NCI-H748 treated with DMSO at 0.1 percent for 48 hours (cell line): Measurements from ENCODE around the gene RTN4RL1.

Experiments used
- DNase-seq: peaks from one replicate; lab custom pipeline; 2025; lab: John Stamatoyannopoulos, UW

The RTN4RL1 gene

DNA sequence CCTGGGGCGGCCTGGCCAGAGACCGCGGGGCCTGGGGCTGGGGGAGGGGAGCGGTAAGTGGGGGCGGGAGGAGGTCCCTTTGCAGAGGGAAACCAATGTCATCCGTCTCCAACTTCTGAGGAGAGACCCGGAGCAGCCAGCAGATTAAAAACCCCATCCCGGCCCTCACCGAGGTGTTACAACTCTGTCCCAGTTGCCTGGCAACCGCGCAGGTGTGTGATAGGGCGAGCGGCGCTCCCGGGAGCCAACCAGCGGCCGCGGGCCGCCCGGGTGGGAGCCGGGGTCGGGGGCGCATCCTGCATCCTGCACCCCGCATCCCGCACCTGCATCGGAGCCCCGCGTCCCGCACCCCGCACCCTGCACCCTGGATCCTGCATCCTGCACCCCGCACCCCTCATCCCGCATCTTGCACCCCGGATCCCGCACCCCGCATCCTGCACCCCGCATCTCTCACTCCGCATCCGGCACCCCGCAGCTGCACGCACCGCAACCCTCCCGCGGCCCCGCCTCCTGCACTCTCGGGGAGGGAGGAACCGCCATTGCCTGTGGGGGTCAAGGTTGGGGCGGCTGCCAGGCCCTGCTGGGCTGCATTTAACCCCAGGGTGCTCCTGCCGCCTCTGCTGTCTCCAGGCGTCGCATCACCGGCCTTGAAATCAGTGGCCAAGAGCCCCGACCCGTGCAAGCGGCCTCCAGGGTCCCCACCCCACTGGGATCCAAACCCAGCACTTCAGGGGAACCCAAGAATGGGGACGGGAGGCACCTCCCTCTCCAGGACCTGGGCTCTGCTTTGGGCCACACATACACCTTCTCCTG lies 47.3 kb downstream of the RTN4RL1 start:
- DNase-seq = peak; percentile 28

DNA sequence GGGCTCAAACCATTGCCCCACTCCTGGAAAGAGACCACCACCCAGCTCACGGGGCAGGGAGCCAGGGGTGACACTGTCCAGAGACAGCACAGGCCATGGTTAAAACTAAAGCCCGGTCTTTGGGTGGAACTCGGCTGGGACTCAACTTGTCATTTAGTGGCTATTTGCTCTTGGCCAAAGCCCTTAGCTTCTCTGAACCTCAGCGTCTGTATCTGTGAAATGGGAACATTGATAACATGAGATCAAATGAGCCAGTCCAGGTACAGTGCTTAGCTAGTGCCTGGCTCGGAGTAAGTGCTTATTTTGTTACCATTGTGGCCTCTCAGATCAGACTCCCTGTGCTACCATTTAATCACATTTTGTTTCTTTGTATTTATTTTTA lies 48.5 kb downstream of the RTN4RL1 start:
- DNase-seq = no peak

DNA sequence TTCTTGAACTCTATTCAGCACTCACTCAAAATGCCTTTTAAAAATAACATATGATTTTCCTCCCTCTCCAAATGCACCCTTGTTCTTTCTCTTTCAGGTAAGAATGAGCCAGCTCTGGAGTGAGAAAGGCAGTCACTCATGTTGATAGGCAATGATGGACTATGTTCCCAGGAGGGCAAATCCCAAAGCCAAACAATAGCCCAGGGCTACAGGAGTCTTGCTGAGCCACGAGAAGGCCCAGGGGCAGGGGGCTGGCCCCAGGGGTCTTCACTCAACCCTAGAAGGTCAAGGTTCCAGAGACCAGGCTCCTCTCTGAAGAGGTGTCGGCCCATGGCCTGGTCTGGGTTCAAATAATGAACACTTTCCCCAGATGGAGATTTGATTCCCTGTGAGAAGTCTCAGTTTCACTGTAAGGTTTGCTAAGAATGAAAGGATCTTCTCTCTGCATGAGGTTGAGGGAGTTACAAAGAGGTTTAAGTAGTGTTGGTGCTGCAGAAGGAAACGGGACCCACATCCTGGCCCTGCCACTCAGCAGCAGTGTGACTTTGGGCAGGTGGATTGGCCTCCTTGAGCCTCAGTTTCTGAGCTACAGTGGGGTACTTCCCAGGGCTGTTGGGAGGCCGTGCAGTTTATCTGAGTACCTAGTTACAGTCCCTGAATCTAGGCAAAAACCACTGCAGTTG lies 49.0 kb downstream of the RTN4RL1 start:
- no peak for DNase-seq

DNA sequence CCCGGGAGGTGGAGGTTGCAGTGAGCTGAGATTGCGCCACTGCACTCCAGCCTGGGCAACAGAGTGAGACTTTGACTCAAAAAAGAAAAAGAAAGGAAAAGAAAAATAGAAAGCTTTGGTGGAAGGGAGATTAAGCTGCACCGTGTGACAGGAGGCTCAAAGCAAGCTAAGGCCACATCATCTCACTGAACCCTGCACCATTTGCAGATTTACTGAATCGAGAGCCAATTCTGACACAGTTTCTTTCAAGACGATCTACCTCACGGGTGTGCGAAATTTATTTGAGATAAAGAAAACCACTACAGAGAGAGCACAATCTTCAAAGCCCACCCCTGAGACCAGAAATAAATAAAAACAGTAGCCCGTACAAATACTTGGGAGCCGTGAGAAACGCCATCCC lies 49.6 kb downstream of the RTN4RL1 start:
- no peak for DNase-seq

DNA sequence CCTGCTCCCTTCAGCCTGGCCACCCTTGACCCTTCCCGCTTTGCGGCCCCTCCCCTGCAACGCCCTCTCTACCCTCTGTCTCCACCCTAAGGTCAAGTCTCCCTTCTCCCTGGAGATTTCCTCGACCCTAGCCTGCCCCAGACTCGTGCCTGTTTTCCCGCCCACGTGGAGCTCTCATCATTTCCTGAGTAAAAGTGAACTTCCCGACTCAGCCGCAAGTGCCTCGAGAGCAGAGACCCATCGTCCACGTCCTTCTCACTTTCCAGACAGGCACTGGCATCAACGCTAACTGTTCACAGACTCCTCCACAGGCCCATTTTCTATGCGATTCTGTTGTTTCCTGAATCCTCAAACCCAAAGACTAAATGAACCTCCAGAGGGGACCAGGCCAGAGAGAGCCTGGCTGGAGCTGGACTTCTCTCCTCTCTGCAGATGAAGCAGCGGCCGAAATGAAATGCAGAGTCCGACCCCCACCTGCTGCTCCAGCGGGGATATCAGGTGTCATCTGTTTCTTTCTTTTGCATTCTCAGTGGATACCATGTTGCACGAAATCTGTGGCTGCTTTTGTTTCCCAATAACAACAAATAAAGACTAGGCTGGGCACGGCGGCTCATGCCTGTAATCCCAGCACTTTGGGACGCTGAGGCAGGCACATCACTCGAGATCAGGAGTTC lies 52.5 kb downstream of the RTN4RL1 start:
- DNase-seq = no peak

DNA sequence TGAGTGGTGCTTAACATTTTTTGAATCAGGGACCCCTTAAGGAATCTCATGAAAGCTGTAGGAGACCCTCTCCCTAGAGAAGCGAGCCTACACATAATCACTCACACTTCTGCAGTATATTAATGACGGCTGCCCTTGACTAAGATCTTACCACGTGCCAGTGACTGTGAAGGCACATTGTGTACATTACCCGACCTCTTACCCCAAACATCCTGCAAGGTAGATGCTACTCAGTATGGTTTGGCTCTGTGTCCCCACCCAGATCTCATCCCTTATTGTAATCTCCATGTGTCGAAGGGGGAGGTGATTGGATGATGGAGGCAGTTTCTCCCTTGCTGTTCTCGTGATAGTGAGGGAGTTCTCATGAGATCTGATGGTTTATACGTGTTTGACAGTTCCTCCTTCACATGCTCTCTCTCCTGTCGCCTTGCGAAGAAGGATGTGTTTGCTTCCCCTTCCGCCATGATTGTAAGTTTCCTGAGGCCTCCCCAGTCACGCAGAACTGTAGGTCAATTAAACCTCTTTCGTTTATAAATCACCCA lies 54.2 kb downstream of the RTN4RL1 start:
- no peak for DNase-seq

DNA sequence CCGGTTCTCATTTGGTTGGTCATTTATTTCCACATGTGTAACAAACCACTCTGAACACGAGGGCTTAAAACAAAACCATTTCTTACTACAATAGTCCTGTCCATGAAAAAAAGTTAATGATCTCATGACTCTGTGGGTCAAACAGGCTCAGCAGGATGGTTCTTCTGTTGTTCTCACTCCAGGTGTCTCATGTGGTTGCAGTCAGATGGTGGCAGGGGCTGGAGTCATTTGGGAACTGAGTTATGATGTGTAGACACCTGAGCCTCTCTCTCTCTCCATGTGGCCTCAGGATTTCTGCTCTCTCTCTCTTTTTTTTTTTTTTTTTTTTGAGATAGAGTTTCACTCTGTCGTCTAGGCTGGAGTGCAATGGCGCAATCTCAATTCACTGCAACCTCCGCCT lies 55.4 kb downstream of the RTN4RL1 start:
- DNase-seq = no peak

DNA sequence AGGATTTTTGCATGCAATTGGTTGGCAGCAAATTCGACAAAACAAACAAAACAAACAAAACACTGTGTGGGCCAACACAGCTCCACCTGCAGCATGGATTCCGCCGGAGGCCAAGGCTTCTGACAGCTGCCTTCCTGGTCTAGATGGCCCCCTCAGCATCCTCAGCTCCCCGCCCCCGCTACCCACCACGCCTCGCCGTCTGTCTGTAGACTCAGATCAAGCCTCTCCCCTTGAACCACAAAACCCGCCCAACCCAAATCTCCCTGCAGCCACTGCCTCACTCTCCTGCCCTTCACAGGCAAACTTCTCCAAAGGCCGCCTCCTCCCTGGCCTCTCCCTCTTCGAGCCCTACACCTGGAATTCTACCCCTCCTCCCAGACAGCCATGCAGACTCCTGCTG lies 57.9 kb downstream of the RTN4RL1 start:
- DNase-seq = no peak

DNA sequence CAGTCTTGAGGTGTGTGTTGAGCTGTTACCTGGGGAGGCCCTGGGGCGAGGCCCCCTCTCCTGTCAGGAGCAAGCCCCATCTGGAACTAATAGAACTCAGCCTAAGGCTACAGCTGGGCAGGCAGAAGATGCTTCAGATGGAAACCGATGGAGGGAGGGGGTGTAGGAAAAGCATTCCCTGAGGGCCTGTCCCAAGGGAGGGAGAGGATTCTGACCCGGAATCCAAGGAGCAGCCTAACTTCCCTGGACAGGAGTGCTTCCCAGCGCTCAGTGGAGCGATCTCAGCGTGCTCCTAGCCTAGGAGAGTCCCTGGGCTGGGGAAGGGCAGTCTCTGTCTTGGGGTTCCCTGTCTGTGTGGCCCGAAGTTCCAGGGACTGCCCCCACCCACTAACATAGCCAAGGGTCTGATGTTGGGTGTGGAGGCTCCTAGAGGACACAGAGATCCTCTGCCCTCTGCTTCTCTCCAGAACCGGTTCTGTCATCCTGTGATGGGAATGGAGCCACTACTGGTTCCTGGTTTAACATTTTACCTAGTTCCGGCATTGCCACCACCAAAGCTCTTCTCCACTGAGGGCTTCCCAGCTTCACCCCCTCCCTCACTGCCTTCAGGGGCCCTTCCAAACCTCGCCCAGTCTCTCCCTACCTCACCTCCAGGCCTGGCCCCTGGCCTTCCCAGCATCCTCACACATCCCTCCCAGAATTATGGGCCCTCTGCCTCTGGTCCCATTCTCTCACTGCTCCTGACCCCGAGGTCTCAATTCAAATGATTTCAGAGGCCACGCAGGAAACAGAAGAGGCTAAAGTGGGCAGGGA lies 58.7 kb downstream of the RTN4RL1 start:
- DNase-seq = no peak

DNA sequence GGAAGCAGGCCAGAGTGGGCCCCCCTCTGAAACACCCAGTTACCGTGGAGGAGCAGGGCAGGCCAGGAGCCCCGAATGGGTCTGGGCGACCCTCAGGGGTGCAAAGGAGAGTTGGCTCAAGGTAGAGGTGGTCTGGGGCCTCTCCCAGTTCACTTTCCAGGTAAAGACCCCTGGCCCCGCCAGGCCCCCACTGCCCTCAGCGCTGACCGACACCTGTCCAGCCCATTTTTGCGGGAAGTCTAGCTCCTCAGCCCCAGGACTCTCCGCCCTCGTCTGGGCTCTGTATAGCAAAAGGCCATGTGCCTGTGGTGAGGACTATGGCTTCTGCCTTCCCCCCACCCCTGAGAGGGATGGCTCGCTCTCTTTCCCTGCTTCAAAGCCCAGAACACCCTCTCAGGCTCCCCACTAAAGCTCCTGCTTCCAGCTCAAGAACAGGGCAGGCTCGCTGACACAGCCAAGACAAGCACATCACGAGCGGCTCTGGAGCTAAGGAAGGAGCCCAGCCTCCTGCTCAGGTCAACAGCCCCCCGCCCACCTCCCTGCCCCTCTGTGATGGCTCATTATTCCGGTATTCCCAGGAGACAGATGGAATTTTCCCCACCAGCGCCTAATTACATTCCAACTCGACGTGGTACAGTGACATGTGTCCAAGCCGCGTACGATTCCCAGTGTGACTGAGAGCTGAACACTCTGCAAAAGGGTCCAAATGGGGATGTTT lies 59.4 kb downstream of the RTN4RL1 start:
- DNase-seq = no peak

DNA sequence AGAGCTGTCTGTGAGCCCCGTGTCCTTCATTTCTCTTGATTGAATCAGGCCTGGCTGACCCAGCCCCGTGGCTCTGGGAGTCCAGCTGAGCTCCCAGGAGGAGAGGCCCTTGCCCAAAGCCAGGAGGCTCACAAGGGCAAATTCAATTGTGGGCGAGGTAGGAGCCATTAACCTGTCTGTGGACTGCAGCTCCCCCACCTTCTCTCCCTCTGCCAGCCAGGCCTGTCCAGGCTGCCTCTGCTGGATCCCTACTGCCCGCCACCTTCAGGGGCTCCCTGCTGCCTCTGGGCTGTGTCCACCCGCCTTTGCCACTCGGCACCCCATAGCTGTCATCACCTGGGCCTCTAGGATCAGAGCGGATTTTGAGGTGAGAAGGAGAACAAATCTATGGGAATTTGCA lies 61.9 kb downstream of the RTN4RL1 start:
- no peak for DNase-seq

DNA sequence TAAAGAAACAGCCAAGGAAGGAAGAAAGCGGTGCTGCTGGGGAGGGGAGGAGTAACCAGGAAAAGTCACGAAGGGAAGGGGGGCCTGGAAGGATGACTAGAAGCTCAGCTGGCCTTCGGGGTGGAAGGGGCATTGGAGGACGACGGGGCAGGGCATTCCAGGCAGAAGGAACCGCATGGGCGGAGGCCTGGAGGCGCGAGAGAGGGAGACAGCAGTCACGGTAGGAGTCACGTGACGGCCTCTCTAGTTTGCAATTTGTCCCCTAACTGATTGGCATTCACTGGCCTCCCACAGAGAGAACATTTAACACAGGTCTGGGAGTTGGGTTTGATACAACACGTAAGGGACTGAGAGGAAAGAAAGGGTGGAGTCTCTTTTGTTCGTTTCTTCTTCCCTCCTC lies 63.9 kb downstream of the RTN4RL1 start:
- DNase-seq = no peak

DNA sequence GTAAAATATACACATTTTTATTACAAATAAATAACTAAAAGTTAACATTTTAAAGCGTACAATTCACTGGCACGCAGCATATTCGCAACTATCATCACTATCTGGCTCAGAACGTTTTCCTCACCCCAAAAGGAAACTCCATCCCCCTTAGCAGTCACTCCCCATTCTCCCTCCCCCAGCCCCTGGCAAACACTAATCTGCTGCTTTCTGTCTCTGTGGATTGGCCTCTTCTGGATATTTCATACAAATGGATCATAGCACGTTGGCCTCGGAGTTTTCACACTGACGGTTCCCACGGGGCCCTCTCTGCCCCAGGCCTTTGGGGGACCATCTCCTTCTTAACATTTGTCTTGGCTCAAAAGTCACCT lies 64.6 kb downstream of the RTN4RL1 start:
- no peak for DNase-seq

DNA sequence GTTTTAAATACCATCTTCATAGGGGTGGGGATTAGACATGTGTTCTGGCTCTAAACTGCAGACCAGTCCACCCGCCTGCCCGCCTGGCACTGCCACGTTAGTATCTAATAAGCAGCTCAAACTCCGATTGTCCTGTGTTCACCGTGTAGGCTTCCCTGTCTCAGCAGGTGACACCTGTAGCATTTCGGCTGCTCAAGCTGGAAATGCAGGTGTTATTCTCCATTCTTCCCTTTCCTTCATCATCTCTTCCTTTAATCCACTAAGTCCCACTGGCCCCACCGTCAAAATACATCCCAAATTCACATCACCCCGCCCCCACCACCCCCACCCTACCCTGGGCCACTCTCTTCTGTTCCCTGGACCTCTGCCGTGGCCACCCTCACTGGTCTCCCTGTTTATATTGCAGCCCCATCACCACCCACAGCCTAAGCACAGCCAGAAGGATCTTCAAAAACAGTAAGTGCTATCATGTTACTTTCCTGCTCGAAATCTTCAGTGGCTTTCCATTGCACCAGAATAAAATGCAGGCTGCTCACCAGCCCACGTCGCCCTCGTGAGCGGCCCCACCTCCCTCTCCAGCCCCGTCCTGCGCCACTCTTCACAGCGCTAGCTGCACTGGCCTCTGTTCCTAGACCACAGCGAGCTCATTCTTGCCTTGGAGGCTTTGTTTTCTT lies 65.1 kb downstream of the RTN4RL1 start:
- DNase-seq = no peak

DNA sequence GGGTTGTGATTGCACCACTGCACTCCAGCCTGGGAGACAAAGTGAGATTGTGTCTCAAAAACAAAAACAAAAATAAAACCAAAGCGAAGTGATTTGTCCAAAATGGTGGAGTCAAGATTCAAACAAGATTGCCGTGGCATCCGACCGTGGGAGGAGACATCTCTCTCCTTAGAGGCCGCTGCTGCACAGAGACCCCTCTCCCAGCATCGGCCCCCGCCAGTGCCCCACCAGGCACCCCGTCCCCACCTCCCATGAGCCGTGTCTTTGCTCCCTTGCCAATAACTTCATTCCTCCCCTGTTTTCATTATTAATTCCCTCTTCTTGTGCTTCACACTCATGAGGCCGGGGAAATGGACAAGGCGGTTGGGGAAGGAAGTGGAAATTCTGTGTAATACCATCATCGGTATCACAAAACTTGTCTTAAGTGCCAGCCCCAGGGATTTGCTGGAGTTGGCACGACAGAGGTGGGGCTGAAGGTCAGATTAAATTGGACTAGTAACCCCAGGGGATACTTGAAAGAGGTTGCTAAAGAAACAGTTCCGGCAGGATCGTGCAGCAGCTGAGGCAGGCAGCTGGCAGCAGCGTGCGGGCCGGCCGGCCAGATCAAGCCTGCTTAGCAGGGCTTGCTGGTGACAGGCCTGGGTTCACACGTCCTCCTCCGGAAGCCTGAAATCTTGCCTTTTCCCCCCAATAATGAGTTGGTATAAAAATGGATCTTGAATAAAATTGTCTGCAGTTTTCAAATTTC lies 66.8 kb downstream of the RTN4RL1 start:
- no peak for DNase-seq

DNA sequence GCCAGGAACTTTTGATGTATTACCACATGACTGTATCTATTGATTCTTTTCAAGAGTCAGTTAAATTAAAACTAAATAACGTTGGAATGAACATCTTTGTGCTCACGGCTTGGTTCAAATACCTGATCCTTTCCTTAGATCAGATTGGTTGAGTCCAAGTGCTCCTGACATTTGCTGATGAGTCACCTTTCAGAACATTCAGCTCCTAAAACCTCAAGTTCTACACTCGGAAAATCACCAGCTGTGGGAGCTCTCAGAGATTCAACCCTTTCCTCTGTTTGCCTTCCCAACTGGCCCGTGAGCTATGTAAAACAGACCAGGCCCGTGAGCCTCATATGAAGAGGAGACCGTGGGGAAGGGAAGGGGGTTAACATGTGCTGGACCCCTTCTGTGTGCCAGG lies 68.1 kb downstream of the RTN4RL1 start:
- no peak for DNase-seq

DNA sequence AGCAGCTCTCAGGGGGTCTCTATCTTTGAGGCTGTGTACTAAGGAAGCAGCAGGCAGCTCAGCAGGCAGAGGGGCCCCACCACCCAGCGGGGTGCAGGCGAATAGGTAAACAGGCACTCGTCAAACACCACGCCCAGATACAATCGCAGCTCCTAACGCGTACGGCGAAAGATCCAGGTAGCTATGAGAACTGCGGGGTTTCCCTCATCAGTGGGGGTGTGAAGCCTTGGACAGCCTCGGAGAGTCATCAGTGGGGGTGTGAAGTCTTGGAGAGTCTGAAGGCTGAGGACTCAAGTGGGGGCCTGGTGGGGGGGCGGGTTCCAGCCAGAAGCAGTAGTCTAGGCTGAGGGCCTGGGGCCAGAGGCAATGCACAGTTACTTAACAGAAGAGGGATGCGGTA lies 69.0 kb downstream of the RTN4RL1 start:
- peak; percentile 10 for DNase-seq

DNA sequence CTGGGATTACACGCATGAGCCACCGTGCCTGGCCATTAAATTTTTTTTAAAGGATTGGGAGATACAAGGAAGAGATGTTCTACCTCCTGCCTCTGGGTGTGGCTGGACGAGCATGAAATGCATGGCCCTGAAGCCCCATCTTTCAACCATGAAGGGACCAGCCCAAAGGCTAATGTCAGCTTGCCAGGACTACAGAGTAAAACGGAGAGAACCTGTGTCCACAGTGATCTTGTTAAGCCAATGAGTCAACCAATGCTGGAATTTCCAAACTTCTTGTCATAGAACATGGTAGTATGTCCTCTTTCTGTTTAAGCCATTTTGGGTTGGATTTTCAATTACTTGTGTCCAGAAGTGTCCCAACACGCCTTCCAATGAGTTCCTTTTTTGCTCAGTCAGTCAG lies 71.3 kb downstream of the RTN4RL1 start:
- DNase-seq = no peak

DNA sequence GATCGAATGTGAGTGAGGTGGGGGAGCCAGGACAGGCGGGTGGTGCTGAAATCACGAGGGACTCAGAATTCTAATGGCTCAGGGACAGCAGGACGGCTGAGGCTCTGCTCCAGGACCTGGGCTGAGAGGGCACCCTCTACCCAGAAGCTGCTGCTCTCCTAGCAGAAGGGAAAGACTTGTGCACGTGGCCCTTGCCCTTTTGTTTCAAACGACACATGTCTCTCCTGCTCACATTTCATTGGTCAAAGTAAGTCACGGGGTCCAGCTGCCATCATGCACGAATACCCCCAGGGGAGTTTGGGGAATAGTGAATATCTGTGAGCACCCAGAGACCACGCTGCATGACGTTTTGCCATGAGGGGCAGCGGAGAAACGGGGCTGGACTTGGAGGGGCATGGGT lies 73.2 kb downstream of the RTN4RL1 start:
- DNase-seq = no peak

DNA sequence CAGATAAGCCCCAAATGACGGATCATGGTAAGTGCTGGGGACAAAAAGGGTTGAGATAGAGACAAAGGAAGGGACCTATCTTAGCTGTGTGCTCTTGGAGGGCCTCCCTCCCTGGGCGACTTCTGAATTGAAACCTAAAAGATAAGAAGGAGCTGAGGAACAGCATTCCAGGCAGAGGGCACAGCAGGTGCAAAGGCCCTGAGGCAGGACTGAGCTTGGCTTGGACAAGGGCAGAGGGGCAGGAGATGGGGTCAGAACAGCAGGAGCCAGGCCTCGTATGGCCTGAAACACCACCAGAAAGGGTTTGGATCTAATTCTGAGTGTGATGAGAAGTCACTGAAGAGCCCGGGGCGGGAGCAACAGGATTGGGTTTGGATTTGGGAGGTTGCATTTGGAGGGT lies 75.4 kb downstream of the RTN4RL1 start:
- no peak for DNase-seq
